Measurements from ENCODE around the gene PITPNM3. TPM values are rescaled to one million over a fixed set of nuclear protein-coding genes. Genes with fewer than 3 reads are reported as not detected.
A peak's percentile ranks its signal among the peaks of the same experiment; 100 is the strongest.

The PITPNM3 gene
- total RNA-seq, 1 donor from 2014 or later, result 4.3 TPM

DNA sequence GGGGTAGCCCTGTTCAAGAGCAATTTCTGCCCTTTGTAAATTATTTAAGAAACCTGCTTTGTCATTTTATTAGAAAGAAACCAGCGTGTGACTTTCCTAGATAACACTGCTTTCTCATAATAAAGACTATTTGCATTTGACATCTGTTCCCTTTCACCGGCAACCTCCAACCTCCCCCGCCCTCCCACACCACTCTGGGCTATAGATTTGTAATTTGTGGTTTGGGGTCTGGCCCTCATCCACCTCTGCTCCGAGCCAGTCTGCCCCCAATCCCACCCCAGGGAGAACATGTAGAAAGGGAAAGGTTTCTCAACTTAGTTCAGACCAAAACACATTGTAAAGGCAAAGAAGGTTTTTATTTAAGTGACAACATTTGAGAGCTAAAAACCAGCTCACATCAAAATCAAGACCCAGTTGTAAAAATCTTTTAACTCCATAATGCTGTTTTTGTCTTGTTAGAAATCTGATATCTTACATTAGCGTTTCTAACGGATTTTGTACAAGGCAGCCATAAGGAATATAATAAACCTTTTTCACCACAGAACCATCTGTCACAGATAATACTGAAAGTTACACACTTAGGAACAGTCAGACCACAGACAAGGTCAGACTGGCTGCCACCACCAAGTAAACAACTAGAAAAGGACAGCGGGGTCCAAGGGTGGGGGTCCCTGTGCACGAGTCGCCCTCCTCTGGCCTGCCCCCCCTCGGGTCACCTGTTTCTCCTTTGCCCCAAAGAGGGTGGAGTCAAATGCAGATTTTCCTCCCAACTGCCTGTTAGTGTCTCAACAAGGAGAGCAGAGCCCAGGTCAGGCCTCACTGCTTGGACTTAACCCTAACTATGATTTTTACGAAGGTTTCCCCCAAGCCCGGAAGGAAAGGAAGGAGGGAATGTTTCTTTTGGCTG is 105.2 kb downstream of the PITPNM3 start:
- DNase-seq (ENCODE audit: extremely low spot score, unreplicated experiment), result no peak
- Mint-ChIP-seq H3K9me3 (no peaks in the 10 kb centered on the region), H3K36me3 (no peaks in the 10 kb centered on the region), H3K27me3 (peaks cover 16% of the 10 kb centered on the region), H3K27ac (no peak overlapping the region), H3K4me3 (no peak overlapping the region), H3K4me1 (ENCODE audit: unreplicated experiment) (peaks cover 17% of the 10 kb centered on the region)
- TF ChIP-seq, protein P1, sequence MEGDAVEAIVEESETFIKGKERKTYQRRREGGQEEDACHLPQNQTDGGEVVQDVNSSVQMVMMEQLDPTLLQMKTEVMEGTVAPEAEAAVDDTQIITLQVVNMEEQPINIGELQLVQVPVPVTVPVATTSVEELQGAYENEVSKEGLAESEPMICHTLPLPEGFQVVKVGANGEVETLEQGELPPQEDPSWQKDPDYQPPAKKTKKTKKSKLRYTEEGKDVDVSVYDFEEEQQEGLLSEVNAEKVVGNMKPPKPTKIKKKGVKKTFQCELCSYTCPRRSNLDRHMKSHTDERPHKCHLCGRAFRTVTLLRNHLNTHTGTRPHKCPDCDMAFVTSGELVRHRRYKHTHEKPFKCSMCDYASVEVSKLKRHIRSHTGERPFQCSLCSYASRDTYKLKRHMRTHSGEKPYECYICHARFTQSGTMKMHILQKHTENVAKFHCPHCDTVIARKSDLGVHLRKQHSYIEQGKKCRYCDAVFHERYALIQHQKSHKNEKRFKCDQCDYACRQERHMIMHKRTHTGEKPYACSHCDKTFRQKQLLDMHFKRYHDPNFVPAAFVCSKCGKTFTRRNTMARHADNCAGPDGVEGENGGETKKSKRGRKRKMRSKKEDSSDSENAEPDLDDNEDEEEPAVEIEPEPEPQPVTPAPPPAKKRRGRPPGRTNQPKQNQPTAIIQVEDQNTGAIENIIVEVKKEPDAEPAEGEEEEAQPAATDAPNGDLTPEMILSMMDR (conservative IDR thresholded peaks at IDR 0.05), result no peak

DNA sequence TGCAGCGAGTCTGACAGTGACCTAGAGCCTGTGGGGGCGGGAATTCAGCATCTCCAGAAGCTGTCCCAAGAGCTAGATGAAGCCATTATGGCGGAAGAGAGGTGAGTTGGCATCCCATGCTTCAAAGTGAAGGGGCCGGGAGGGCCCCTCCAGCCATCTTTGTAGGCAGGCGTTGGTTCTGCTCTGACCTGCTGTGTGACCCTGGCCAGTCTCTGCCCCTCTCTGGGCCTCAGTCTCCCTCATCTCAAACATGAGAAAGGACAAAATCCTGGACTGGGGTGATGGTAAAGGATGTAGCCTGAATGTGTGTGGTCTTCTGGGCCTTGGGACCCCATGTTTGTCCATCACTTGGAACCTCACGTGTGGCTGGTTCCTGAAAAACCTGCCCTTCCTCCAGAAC is 107.0 kb downstream of the PITPNM3 start:
- H3K9me3 Mint-ChIP-seq, result no peaks in the 10 kb centered on the region
- no peak overlapping the region for H3K4me3 Mint-ChIP-seq
- TF ChIP-seq, protein P1 (conservative IDR thresholded peaks at IDR 0.05), result no peak
- H3K27ac Mint-ChIP-seq, result no peak overlapping the region
- H3K27me3 Mint-ChIP-seq, result peaks cover 12% of the 10 kb centered on the region
- no peak for DNase-seq (ENCODE audit: extremely low spot score, unreplicated experiment)
- H3K4me1 Mint-ChIP-seq (ENCODE audit: unreplicated experiment), result peaks cover 29% of the 10 kb centered on the region
- H3K36me3 Mint-ChIP-seq, result peaks cover 9% of the 10 kb centered on the region

DNA sequence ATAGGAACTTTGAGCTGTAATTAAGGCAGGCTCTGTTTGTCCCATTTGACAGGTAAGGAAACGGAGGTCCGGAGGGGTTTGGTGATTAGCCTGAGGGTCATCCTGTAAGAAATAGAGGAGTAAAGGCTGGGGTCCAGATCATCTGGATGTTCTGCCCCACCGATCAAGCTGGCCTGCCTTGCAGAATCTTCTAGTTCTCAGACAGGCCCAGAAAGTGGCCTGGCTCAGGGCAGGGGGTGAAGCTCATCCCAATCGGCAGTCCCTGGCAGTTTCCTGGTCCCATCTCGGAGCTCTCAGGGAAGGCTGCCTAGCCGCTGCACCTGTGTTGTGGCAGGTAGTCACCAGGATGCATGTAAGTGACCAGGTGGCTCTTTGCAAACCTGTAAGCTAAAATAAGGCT is 107.9 kb downstream of the PITPNM3 start:
- no peaks in the 10 kb centered on the region for H3K9me3 Mint-ChIP-seq
- no peak for DNase-seq (ENCODE audit: extremely low spot score, unreplicated experiment)
- H3K4me1 Mint-ChIP-seq (ENCODE audit: unreplicated experiment), result peaks cover 27% of the 10 kb centered on the region
- H3K4me3 Mint-ChIP-seq, result no peak overlapping the region
- H3K36me3 Mint-ChIP-seq, result peaks cover 11% of the 10 kb centered on the region
- TF ChIP-seq, protein P1 (conservative IDR thresholded peaks at IDR 0.05), result no peak
- peaks cover 6% of the 10 kb centered on the region for H3K27me3 Mint-ChIP-seq
- no peak overlapping the region for H3K27ac Mint-ChIP-seq

DNA sequence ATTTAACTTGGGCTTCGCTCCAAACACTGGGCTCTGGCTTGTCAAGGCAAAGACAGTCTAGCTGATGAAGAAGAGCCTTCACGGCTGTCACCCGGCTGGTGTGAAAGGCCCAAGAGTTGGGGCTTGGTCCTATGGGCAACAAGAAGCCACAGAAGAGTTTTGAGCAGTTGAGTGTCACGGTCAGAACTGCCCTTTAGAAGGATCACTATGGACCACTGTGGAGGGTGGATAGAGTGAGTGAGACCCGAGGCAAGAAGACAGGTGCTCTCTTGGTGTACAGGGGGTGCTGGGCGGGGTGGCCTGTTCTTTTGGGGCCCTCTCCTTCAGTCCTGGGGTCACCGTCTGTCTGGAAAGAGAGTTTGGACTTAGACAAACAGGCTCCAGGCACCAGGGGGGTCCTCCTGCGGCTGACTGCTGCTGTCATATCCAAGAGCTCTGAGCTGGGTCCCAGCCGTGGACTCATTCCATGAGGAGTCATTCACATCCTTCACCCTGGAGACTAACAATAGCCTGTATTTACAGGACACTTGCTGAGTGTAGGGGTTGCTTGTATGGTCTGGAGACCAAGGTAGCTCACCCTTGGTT is 109.7 kb downstream of the PITPNM3 start:
- TF ChIP-seq, protein P1 (conservative IDR thresholded peaks at IDR 0.05), result no peak
- Mint-ChIP-seq H3K27ac (no peak overlapping the region), H3K4me1 (ENCODE audit: unreplicated experiment) (peaks cover 21% of the 10 kb centered on the region), H3K36me3 (peaks cover 11% of the 10 kb centered on the region), H3K4me3 (no peak overlapping the region), H3K9me3 (no peaks in the 10 kb centered on the region), H3K27me3 (no peaks in the 10 kb centered on the region)
- DNase-seq (ENCODE audit: extremely low spot score, unreplicated experiment), result no peak

DNA sequence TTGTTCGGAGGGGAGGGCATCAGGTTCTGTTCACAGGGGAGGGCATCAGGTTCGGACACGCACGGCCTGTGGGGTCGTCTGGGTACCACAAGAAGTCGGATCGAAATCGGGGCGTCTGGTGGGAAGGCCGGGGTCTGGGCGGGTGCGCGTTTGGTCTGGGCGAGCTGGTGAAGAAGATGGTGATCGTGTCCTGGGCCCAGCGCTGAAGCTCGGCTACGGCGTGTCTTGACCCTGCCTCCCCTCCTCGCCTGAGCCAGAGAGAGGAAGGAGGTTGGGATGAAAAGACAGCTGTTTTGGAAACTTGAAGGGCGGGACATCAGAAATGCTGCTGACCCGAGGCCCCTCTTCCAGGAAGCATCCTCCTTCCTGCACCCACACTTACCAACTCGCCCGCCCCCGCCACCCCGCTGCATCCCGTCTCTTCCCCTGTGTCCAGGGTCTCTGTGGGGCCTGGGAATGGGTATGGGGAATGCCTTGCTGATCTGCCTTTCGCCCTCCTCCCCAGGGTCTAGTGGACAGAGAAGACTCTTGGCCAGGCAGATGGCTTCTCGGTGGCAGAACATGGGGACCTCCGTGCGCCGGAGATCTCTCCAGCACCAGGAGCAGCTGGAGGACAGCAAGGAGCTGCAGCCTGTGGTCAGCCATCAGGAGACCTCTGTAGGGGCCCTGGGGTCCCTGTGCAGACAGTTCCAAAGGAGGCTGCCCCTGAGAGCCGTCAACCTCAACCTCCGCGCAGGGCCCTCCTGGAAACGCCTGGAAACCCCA is 111.6 kb downstream of the PITPNM3 start:
- H3K4me3 Mint-ChIP-seq, result peak overlapping the region; percentile 98
- no peaks in the 10 kb centered on the region for H3K9me3 Mint-ChIP-seq
- no peaks in the 10 kb centered on the region for H3K27me3 Mint-ChIP-seq
- no peak for DNase-seq (ENCODE audit: extremely low spot score, unreplicated experiment)
- TF ChIP-seq, protein P1 (conservative IDR thresholded peaks at IDR 0.05), result no peak
- peak overlapping the region; percentile 89 for H3K27ac Mint-ChIP-seq
- peaks cover 11% of the 10 kb centered on the region for H3K36me3 Mint-ChIP-seq
- peaks cover 18% of the 10 kb centered on the region for H3K4me1 Mint-ChIP-seq (ENCODE audit: unreplicated experiment)
